Neutrophil (primary cell): ENCODE data around the gene AFAP1L2.

Experiments
- H3K27ac ChIP-seq: fragments of 200-600 bp; sonication (generic); 2 replicates; pipeline ENCODE4 v1.5.1; 2016; ENCODE audit warnings: mild to moderate bottlenecking, moderate library complexity
- H3K27me3 ChIP-seq: fragments of 200-600 bp; sonication (generic); 2 replicates; pipeline ENCODE4 v1.6.0; 2016; ENCODE audit warnings: mild to moderate bottlenecking
- H3K36me3 ChIP-seq: fragments of 200-600 bp; sonication (generic); 2 replicates; pipeline ENCODE4 v1.5.1; 2017
- H3K4me1 ChIP-seq, 2 experiments: fragments of 200-600 bp in 1 of 2; sonication (generic) in 1 of 2; 1 replicate in 1 of 2; 2 replicates in 1 of 2; pipeline versions ENCODE4 v1.5.1 to v1.6.1; 2013 to 2016; ENCODE audit warnings: low read depth in 1 of 2, low read length in 1 of 2, mild to moderate bottlenecking in 1 of 2, moderate library complexity in 1 of 2; ENCODE audit not compliant: control insufficient read depth in 1 of 2, insufficient read depth in 1 of 2
- H3K4me3 ChIP-seq, 2 experiments: fragments of 200-600 bp in 1 of 2; sonication (generic) in 1 of 2; 1 replicate in 1 of 2; 2 replicates in 1 of 2; pipeline ENCODE4 v1.5.1; 2013 to 2016; ENCODE audit warnings: low read depth in 1 of 2, low read length in 1 of 2, mild to moderate bottlenecking in 1 of 2, moderate library complexity in 1 of 2
- H3K9me3 ChIP-seq: fragments of 200-600 bp; sonication (generic); 2 replicates; pipeline ENCODE4 v1.5.1; 2016
- TF ChIP-seq, protein P1 (sequence below): fragments of 200-600 bp; sonication (generic); IDR thresholded peaks from 2 replicates; pipeline ENCODE4 v1.5.1; 2016; ENCODE audit warnings: antibody characterized with exemption

AFAP1L2 gene

DNA sequence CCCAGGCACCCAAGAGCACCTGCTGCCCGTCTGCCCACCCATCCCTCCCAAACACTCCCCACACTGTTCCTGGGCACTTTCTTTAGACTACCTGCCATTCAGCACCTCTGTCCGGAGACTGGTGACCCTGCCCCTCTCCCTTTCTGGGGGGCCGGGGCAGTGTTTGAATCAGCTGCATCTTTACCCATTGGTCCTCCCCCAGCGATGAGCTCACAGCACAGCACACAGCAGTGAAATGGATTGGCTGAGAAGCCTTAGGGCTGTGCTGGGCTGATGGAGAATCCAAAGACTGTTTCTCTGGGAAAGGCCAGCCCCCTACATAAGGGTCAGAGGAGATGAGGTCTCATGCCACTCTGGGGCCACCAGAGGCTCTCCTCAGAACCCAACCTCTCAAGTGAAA is 125.0 kb downstream of the AFAP1L2 start:
- Histone ChIP-seq H3K4me3 (no peak overlapping the region), H3K9me3 (no peaks in the 10 kb centered on the region), H3K27me3 (no peaks in the 10 kb centered on the region), H3K4me1 (no peaks in the 10 kb centered on the region), H3K27ac (no peak overlapping the region), H3K36me3 (no peaks in the 10 kb centered on the region)
- TF ChIP-seq, protein P1, sequence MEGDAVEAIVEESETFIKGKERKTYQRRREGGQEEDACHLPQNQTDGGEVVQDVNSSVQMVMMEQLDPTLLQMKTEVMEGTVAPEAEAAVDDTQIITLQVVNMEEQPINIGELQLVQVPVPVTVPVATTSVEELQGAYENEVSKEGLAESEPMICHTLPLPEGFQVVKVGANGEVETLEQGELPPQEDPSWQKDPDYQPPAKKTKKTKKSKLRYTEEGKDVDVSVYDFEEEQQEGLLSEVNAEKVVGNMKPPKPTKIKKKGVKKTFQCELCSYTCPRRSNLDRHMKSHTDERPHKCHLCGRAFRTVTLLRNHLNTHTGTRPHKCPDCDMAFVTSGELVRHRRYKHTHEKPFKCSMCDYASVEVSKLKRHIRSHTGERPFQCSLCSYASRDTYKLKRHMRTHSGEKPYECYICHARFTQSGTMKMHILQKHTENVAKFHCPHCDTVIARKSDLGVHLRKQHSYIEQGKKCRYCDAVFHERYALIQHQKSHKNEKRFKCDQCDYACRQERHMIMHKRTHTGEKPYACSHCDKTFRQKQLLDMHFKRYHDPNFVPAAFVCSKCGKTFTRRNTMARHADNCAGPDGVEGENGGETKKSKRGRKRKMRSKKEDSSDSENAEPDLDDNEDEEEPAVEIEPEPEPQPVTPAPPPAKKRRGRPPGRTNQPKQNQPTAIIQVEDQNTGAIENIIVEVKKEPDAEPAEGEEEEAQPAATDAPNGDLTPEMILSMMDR, result no peak

DNA sequence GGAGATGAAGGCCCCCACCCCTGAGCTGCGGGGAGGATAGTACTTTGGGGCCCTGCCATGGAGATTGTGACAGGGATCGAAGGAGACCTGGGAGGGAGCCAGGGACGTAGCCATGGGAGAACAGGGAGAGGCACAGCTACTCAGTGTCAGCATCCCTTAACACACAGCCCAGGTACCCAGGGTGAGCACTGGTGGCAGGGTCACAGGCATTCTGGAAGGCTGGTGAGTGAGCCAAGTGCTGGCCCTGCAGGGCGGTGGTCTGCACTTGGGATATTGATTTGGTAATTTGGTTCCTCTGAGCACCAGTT is 125.5 kb downstream of the AFAP1L2 start:
- Histone ChIP-seq H3K4me1 (no peaks in the 10 kb centered on the region), H3K36me3 (no peaks in the 10 kb centered on the region), H3K4me3 (no peak overlapping the region), H3K9me3 (no peaks in the 10 kb centered on the region), H3K27ac (no peak overlapping the region), H3K27me3 (no peaks in the 10 kb centered on the region)
- TF ChIP-seq, protein P1, result no peak

DNA sequence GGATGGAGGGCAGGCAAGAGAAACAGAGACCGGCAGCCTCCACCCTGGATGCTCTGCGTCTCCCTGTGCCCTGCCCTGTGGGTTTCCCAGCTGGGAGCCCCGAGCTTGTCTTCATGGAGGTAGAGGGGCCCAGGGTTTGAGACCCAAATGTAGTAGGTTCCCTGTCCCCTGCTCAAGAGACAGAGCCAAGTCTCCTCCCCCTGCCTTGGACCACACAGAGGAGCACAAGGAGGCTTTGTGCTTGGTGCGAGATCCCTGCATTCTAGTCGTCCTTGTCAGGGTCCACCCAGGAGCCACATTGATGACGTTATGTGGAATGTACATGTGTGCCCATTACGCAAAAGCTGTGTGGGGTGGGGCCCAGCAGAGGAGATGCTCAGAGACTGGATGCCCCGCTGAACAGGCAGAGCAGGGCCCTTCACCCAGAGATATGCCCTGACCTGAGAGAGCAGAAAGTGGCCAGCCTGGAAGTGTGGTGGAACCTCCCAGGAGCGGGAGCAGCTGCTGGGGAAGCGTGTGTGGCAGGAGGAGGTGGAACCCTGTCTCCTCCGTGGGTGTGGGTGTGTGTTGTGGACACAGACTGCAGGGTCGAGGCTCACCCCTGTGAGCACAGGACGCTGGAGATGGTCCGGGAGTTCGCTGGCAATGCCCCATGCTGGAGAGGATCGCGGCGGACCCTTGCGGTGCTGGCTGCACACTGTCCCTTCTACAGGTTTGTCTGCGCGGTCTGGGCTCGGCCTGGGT is 126.0 kb downstream of the AFAP1L2 start:
- TF ChIP-seq, protein P1, result no peak
- no peaks in the 10 kb centered on the region for H3K36me3 ChIP-seq
- H3K9me3 ChIP-seq, result no peaks in the 10 kb centered on the region
- no peaks in the 10 kb centered on the region for H3K4me1 ChIP-seq
- H3K27ac ChIP-seq, result no peak overlapping the region
- no peak overlapping the region for H3K4me3 ChIP-seq
- no peaks in the 10 kb centered on the region for H3K27me3 ChIP-seq

DNA sequence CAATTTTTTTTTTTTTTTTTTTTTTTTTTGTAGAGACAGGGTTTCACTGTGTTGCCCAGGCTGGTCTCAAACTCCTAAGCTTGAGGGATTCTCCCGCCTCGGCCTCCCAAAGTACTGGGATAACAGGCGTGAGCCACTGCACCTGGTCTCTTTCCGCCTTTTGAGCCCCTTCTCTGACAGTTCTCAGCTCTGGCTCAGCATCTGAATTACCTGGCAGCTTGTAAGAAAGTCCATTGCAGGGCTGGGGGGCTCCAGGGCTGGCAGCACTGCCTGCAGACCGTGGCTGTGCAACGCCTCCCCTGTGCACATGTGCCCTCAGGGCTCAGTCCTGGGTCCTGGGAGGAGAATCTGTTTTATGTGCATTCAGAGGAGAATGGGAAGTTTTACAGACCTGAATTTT is 127.6 kb downstream of the AFAP1L2 start:
- Histone ChIP-seq H3K4me3 (no peak overlapping the region), H3K36me3 (no peaks in the 10 kb centered on the region), H3K9me3 (no peaks in the 10 kb centered on the region), H3K4me1 (no peaks in the 10 kb centered on the region), H3K27ac (no peak overlapping the region), H3K27me3 (no peaks in the 10 kb centered on the region)
- TF ChIP-seq, protein P1, result no peak

DNA sequence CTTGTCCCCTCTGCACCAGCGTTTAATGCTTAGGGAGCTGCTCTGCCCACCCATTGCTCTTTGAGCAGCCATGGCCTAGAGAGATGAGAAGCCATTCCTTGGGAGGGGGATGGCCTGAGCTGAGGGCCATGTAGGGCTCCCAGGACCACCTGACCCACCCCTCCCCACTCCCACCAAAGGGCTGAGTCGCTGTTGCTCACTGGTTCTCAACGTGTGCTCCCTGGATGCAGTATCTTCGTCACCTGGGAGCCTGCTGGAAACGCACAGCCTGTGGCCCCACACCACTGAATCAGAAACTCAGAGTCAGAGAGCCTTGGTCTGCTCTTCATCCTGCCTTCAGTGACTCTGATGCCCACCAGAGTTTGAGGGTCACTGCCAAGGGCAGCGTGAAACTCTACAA is 128.2 kb downstream of the AFAP1L2 start:
- no peaks in the 10 kb centered on the region for H3K27me3 ChIP-seq
- TF ChIP-seq, protein P1, result no peak
- no peaks in the 10 kb centered on the region for H3K9me3 ChIP-seq
- no peak overlapping the region for H3K4me3 ChIP-seq
- no peak overlapping the region for H3K27ac ChIP-seq
- no peaks in the 10 kb centered on the region for H3K4me1 ChIP-seq
- no peaks in the 10 kb centered on the region for H3K36me3 ChIP-seq
